H9 (cell line): Measurements from ENCODE around the gene PPP3CA. TPM values are rescaled to one million over a fixed set of nuclear protein-coding genes. Genes with fewer than 3 reads are reported as not detected.

ENCODE experiments used
- DNase-seq: peaks from one replicate; pipeline ENCODE4 v3.0.0-alpha.2; 2017
- H2AFZ ChIP-seq: one replicate; pipeline ENCODE4 v1.6.1; 2013; ENCODE audit warnings: mild to moderate bottlenecking, low read length, control low read depth, moderate library complexity
- H2AK5ac ChIP-seq: 2 replicates; pipeline ENCODE4 v1.6.1; 2013; ENCODE audit warnings: low read length, control low read depth, mixed read lengths; ENCODE audit not compliant: insufficient read length
- H2BK120ac ChIP-seq: one replicate; pipeline ENCODE4 v1.6.1; 2013; ENCODE audit warnings: low read depth, mild to moderate bottlenecking, low read length, control low read depth, inconsistent platforms; ENCODE audit not compliant: poor library complexity, severe bottlenecking
- H2BK12ac ChIP-seq: 2 replicates; pipeline ENCODE4 v1.6.1; 2013; ENCODE audit warnings: low read length, control low read depth, mixed read lengths, low read depth; ENCODE audit not compliant: insufficient read length
- H2BK15ac ChIP-seq: 2 replicates; pipeline ENCODE4 v1.6.1; 2013; ENCODE audit warnings: low read depth, low read length, control low read depth
- H2BK20ac ChIP-seq: one replicate; pipeline ENCODE4 v1.6.1; 2013; ENCODE audit warnings: low read depth, mild to moderate bottlenecking, low read length, control low read depth, inconsistent platforms; ENCODE audit not compliant: poor library complexity, severe bottlenecking
- H2BK5ac ChIP-seq: 2 replicates; pipeline ENCODE4 v1.6.1; 2013; ENCODE audit warnings: low read length, control low read depth, mixed read lengths; ENCODE audit not compliant: insufficient read length
- H3K14ac ChIP-seq: 2 replicates; pipeline ENCODE4 v1.6.1; 2013; ENCODE audit warnings: low read length, control low read depth; ENCODE audit not compliant: insufficient read depth
- H3K18ac ChIP-seq: 2 replicates; pipeline ENCODE4 v1.6.1; 2013; ENCODE audit warnings: low read depth, mild to moderate bottlenecking, mixed read lengths, low read length, control low read depth; ENCODE audit not compliant: insufficient read length
- H3K23ac ChIP-seq: 2 replicates; pipeline ENCODE4 v1.6.1; 2013; ENCODE audit warnings: low read length, control low read depth, mixed read lengths, low read depth; ENCODE audit not compliant: insufficient read length
- H3K23me2 ChIP-seq: 2 replicates; pipeline ENCODE4 v1.6.1; 2013; ENCODE audit warnings: low read depth, mild to moderate bottlenecking, mixed read lengths, low read length, control low read depth; ENCODE audit not compliant: insufficient read length, poor library complexity, severe bottlenecking
- H3K27ac ChIP-seq: 2 replicates; pipeline ENCODE4 v1.5.1; 2013; ENCODE audit warnings: low read length, control low read depth, mixed read lengths, low read depth; ENCODE audit not compliant: insufficient read length
- H3K27me3 ChIP-seq: 2 replicates; pipeline ENCODE4 v1.6.1; 2013; ENCODE audit warnings: low read length, control low read depth, inconsistent platforms; ENCODE audit not compliant: insufficient read depth
- H3K4ac ChIP-seq: 2 replicates; pipeline ENCODE4 v1.6.1; 2013; ENCODE audit warnings: low read depth, mild to moderate bottlenecking, control low read depth, inconsistent platforms, low read length, moderate library complexity
- H3K4me1 ChIP-seq: 2 replicates; pipeline ENCODE4 v1.6.1; 2013; ENCODE audit warnings: low read length, control low read depth, inconsistent platforms; ENCODE audit not compliant: insufficient read depth
- H3K4me2 ChIP-seq: 2 replicates; pipeline ENCODE4 v1.6.1; 2013; ENCODE audit warnings: low read length, control low read depth, mixed read lengths; ENCODE audit not compliant: insufficient read length, insufficient read depth
- H3K56ac ChIP-seq: 2 replicates; pipeline ENCODE4 v1.6.1; 2013; ENCODE audit warnings: low read depth, mild to moderate bottlenecking, mixed read lengths, low read length, control low read depth; ENCODE audit not compliant: insufficient read length
- H3K79me1 ChIP-seq: 2 replicates; pipeline ENCODE4 v1.6.1; 2013; ENCODE audit warnings: low read depth, mild to moderate bottlenecking, moderate library complexity, low read length, control low read depth, inconsistent platforms; ENCODE audit not compliant: insufficient read depth, poor library complexity, severe bottlenecking
- H3K79me2 ChIP-seq: 2 replicates; pipeline ENCODE4 v1.6.1; 2013; ENCODE audit warnings: low read length, control low read depth, inconsistent platforms; ENCODE audit not compliant: insufficient read depth
- H3K9ac ChIP-seq: 2 replicates; pipeline ENCODE4 v1.6.1; 2013; ENCODE audit warnings: low read length, control low read depth, mixed read lengths; ENCODE audit not compliant: insufficient read length; ENCODE audit errors: extremely low read depth
- H3K9me3 ChIP-seq: one replicate; pipeline ENCODE4 v1.6.1; 2013; ENCODE audit warnings: low read depth, low read length, inconsistent platforms; ENCODE audit not compliant: control insufficient read depth
- H3T11ph ChIP-seq: one replicate; pipeline ENCODE4 v1.6.1; 2013; ENCODE audit warnings: mild to moderate bottlenecking, low read length, control low read depth, inconsistent platforms
- H4K20me1 ChIP-seq: one replicate; pipeline ENCODE4 v1.6.1; 2013; ENCODE audit not compliant: control insufficient read depth, insufficient read length, insufficient read depth
- H4K5ac ChIP-seq: 2 replicates; pipeline ENCODE4 v1.6.1; 2013; ENCODE audit warnings: low read depth, mild to moderate bottlenecking, mixed read lengths, low read length, control low read depth; ENCODE audit not compliant: insufficient read length
- H4K8ac ChIP-seq: replicated peaks from 2 replicates; pipeline ENCODE4 v1.6.1; 2013; ENCODE audit warnings: low read length, control low read depth, mixed read lengths, low read depth; ENCODE audit not compliant: insufficient read length
- H4K91ac ChIP-seq: 2 replicates; pipeline ENCODE4 v1.6.1; 2013; ENCODE audit warnings: low read depth, mild to moderate bottlenecking, moderate library complexity, mixed read lengths, low read length, control low read depth; ENCODE audit not compliant: insufficient read length
- H3K27ac Mint-ChIP-seq, 3 experiments: 2 replicates in 2 of 3; 3 replicates in 1 of 3; pipeline ENCODE4 v1.8.0; 2020 to 2021; ENCODE audit warnings: mixed read lengths in 3 of 3, mild to moderate bottlenecking in 1 of 3, moderate library complexity in 1 of 3
- H3K27me3 Mint-ChIP-seq: 2 replicates; pipeline ENCODE4 v1.8.0; 2021; ENCODE audit warnings: low read depth, mild to moderate bottlenecking, moderate library complexity, mixed read lengths
- H3K36me3 Mint-ChIP-seq, 3 experiments: 2 replicates in 2 of 3; 3 replicates in 1 of 3; pipeline ENCODE4 v1.8.0; 2020 to 2021; ENCODE audit warnings: low read depth in 3 of 3, mixed read lengths in 3 of 3; ENCODE audit not compliant: insufficient read depth in 1 of 3
- H3K4me1 Mint-ChIP-seq, 2 experiments: 2 replicates each; pipeline ENCODE4 v1.8.0; 2020; ENCODE audit warnings: mixed read lengths in 2 of 2
- H3K4me3 Mint-ChIP-seq, 2 experiments: 2 replicates in 1 of 2; 3 replicates in 1 of 2; pipeline ENCODE4 v1.8.0; 2020 to 2021; ENCODE audit warnings: mild to moderate bottlenecking in 2 of 2, mixed read lengths in 2 of 2, moderate library complexity in 1 of 2
- H3K9me3 Mint-ChIP-seq, 2 experiments: 2 replicates in 1 of 2; 3 replicates in 1 of 2; pipeline ENCODE4 v1.8.0; 2020; ENCODE audit warnings: mild to moderate bottlenecking in 2 of 2, mixed read lengths in 2 of 2, moderate library complexity in 1 of 2
- CTCF ChIP-seq: fragments of 200-600 bp; sonication (generic); conservative IDR thresholded peaks from 3 replicates; pipeline ENCODE4 v1.8.0; 2021; ENCODE audit warnings: antibody characterized with exemption, mild to moderate bottlenecking
- WGBS: extraction: QIAGEN DNeasy Blood & Tissue Kit; methylation state at CpG from one replicate; pipeline ENCODE4 v1.1.7; 2013; ENCODE audit warnings: missing lambda C conversion rate, low lambda C conversion rate, mixed read lengths; ENCODE audit not compliant: insufficient read length; ENCODE audit errors: extremely low coverage; 5-methylcytosine and 5-hydroxymethylcytosine counted together
- total RNA-seq: library from RNA; stranded (reverse); gene quantifications from 2 replicates; pipeline ENCODE4 v1.2.1, GENCODE V29; 2021

Gene PPP3CA
- total RNA-seq, 1 experiment from 2014 or later = 16.8 TPM

GRCh38 chr4:101348367-101348827 lies 1.1 kb upstream of the PPP3CA start:
- Histone ChIP-seq H3K27me3 (no peaks in the 10 kb centered on the region), H4K5ac (no peak overlapping the region), H2BK12ac (no peak overlapping the region), H3K56ac (no peak overlapping the region), H3K79me1 (no peaks in the 10 kb centered on the region), H3T11ph (no peak overlapping the region), H2BK5ac (no peak overlapping the region), H3K4me1 (peaks cover 3% of the 10 kb centered on the region; the same call in 1 of the 2 replicates), H3K23me2 (peaks cover 12% of the 10 kb centered on the region), H2BK15ac (no peak overlapping the region), H3K14ac (no peak overlapping the region), H3K79me2 (peaks cover 6% of the 10 kb centered on the region; the same call in 1 of the 2 replicates), H3K9me3 (no peaks in the 10 kb centered on the region), H3K18ac (no peak overlapping the region), H3K4ac (no peak overlapping the region), H3K9ac (peak overlapping the region; percentile 3), H4K8ac (no peak overlapping the region), H2AK5ac (no peak overlapping the region), H2BK120ac (no peak overlapping the region), H4K20me1 (no peaks in the 10 kb centered on the region), H3K23ac (no peak overlapping the region), H3K27ac (no peak overlapping the region), H2AFZ (no peak overlapping the region), H2BK20ac (no peak overlapping the region), H4K91ac (no peak overlapping the region), H3K4me2 (peak overlapping the region; percentile 76)
- WGBS = no CpG with 5 or more reads among the region's 24 CpGs
- no peaks in the 10 kb centered on the region; a peak in 2 of 5 replicates for H3K9me3 Mint-ChIP-seq
- H3K27ac Mint-ChIP-seq = peak overlapping the region in 2 of 3 experiments; percentile 84 to 90; a peak in 3 of 7 replicates
- peaks cover 0 to 1% (median 0%) of the 10 kb centered on the region in 3 experiments; a peak in 2 of 7 replicates for H3K36me3 Mint-ChIP-seq
- H3K27me3 Mint-ChIP-seq = peaks cover 35% of the 10 kb centered on the region
- peaks cover 11 to 16% of the 10 kb centered on the region in 2 experiments for H3K4me1 Mint-ChIP-seq
- H3K4me3 Mint-ChIP-seq = peak overlapping the region; percentile 88 to 95
- TF ChIP-seq CTCF = no peak
- no peak for DNase-seq
